H1 (cell line): Measurements from ENCODE around the gene EPHA5. TPM values are rescaled to one million over a fixed set of nuclear protein-coding genes. Genes with fewer than 3 reads are reported as not detected.

Experiments used
- CTCF ChIA-PET: fragments of 300-600 bp; sonication (Branson Sonifier 250); formaldehyde crosslinking; loops from one replicate; lab custom pipeline; 2021; ENCODE audit not compliant: partially characterized antibody; lab: Charles Lee
- POLR2A ChIA-PET: fragments of 300-600 bp; sonication (Branson Sonifier 250); formaldehyde crosslinking; loops from one replicate; lab custom pipeline; 2021; ENCODE audit warnings: inconsistent platforms; ENCODE audit not compliant: partially characterized antibody; lab: Charles Lee
- DNase-seq, 2 experiments: peaks; one replicate each; pipeline versions ENCODE4 v3.0.0 to v3.0.0-alpha.2; 2010 to 2022; ENCODE audit warnings: low spot score in 2 of 2, low read depth in 1 of 2, mixed read lengths in 1 of 2
- FAIRE-seq: peaks from 2 replicates; lab custom pipeline; 2011; peaks lifted over from hg19 to GRCh38; lab: Jason Lieb, UNC
- H2AFZ ChIP-seq: 2 replicates; pipeline ENCODE4 v1.8.1; 2012; ENCODE audit warnings: low read length, inconsistent platforms
- H2AK5ac ChIP-seq: 2 replicates; pipeline ENCODE4 v1.6.1; 2013; ENCODE audit warnings: low read depth, low read length
- H2BK120ac ChIP-seq: replicated peaks from 2 replicates; pipeline ENCODE3; 2013; ENCODE audit warnings: low read depth, low read length, inconsistent platforms
- H2BK12ac ChIP-seq: 2 replicates; pipeline ENCODE4 v1.6.1; 2013; ENCODE audit warnings: low read depth, low read length
- H2BK15ac ChIP-seq: 2 replicates; pipeline ENCODE4 v1.6.1; 2013; ENCODE audit warnings: low read length
- H2BK20ac ChIP-seq: 2 replicates; pipeline ENCODE4 v1.6.1; 2013; ENCODE audit warnings: low read length
- H2BK5ac ChIP-seq: 2 replicates; pipeline ENCODE4 v1.6.1; 2013; ENCODE audit warnings: low read depth, low read length
- H3K14ac ChIP-seq: 2 replicates; pipeline ENCODE4 v1.6.1; 2013; ENCODE audit warnings: inconsistent platforms; ENCODE audit not compliant: insufficient read length
- H3K18ac ChIP-seq: 2 replicates; pipeline ENCODE4 v1.6.1; 2013; ENCODE audit warnings: low read length; ENCODE audit errors: extremely low read depth
- H3K23ac ChIP-seq: 2 replicates; pipeline ENCODE4 v1.6.1; 2013; ENCODE audit warnings: inconsistent platforms; ENCODE audit not compliant: insufficient read length
- H3K23me2 ChIP-seq: 2 replicates; pipeline ENCODE4 v1.6.1; 2013; ENCODE audit warnings: low read depth, low read length
- H3K27ac ChIP-seq: 2 replicates; pipeline ENCODE4 v1.6.1; 2011; ENCODE audit warnings: low read depth, low read length, inconsistent platforms
- H3K27me3 ChIP-seq, 4 experiments: replicated peaks in 1 of 4; 1 replicate in 1 of 4; 2 replicates in 3 of 4; pipeline versions ENCODE4 v1.6.1 to v1.8.1; 2011 to 2013; ENCODE audit warnings: low read length in 3 of 4, mild to moderate bottlenecking in 3 of 4, inconsistent platforms in 2 of 4, mixed read lengths in 2 of 4, moderate library complexity in 1 of 4; ENCODE audit not compliant: control insufficient read depth in 3 of 4, insufficient read depth in 3 of 4; ENCODE audit errors: extremely low read depth in 1 of 4
- H3K36me3 ChIP-seq, 4 experiments: 2 replicates each; pipeline versions ENCODE4 v1.6.1 to v1.8.1; 2011 to 2013; ENCODE audit warnings: mild to moderate bottlenecking in 4 of 4, low read length in 3 of 4, moderate library complexity in 2 of 4, control low read depth in 1 of 4, inconsistent platforms in 1 of 4; ENCODE audit not compliant: insufficient read depth in 4 of 4, control insufficient read depth in 2 of 4
- H3K4ac ChIP-seq: replicated peaks from 2 replicates; pipeline ENCODE3; 2013; ENCODE audit warnings: low read length, low read depth, mixed read lengths, inconsistent platforms; ENCODE audit not compliant: insufficient read length
- H3K4me1 ChIP-seq, 4 experiments: replicated peaks in 1 of 4; 1 replicate in 1 of 4; 2 replicates in 3 of 4; pipeline versions ENCODE4 v1.6.1 to v1.8.1; 2011 to 2013; ENCODE audit warnings: low read length in 3 of 4, inconsistent platforms in 2 of 4, mixed read lengths in 1 of 4; ENCODE audit not compliant: insufficient read depth in 4 of 4, control insufficient read depth in 3 of 4
- H3K4me2 ChIP-seq, 2 experiments: 2 replicates each; pipeline versions ENCODE4 v1.6.1 to v1.8.1; 2011 to 2013; ENCODE audit warnings: low read depth in 2 of 2, low read length in 2 of 2, control low read depth in 1 of 2, inconsistent platforms in 1 of 2, mild to moderate bottlenecking in 1 of 2; ENCODE audit not compliant: insufficient read depth in 1 of 2
- H3K4me3 ChIP-seq, 4 experiments: fragments of 200-600, 300-600 bp in 1 of 4; sonication (generic), shearing (Covaris generic), sonication (Bioruptor Twin) in 1 of 4; 2 replicates each; pipeline versions ENCODE4 v1.5.1 to v1.8.1; 2011 to 2016; ENCODE audit warnings: low read length in 4 of 4, low read depth in 3 of 4, control low read depth in 2 of 4, inconsistent platforms in 2 of 4, mild to moderate bottlenecking in 2 of 4, mixed read lengths in 1 of 4, moderate library complexity in 1 of 4; ENCODE audit not compliant: insufficient read depth in 2 of 4; ENCODE audit errors: extremely low read depth in 1 of 4
- H3K56ac ChIP-seq: replicated peaks from 2 replicates; pipeline ENCODE3; 2013; ENCODE audit warnings: low read depth, mild to moderate bottlenecking, mixed read lengths, low read length, inconsistent platforms; ENCODE audit not compliant: insufficient read length
- H3K79me1 ChIP-seq: 2 replicates; pipeline ENCODE4 v1.6.1; 2013; ENCODE audit warnings: low read depth, low read length, control low read depth
- H3K79me2 ChIP-seq, 2 experiments: 2 replicates each; pipeline versions ENCODE4 v1.6.1 to v1.8.1; 2012 to 2013; ENCODE audit warnings: low read length in 2 of 2, mild to moderate bottlenecking in 2 of 2, inconsistent platforms in 1 of 2; ENCODE audit not compliant: insufficient read depth in 2 of 2, control insufficient read depth in 1 of 2
- H3K9ac ChIP-seq, 4 experiments: replicated peaks in 1 of 4; 1 replicate in 1 of 4; 2 replicates in 3 of 4; pipeline versions ENCODE4 v1.6.1 to v1.8.1; 2011 to 2013; ENCODE audit warnings: low read depth in 3 of 4, low read length in 3 of 4, control low read depth in 2 of 4, mild to moderate bottlenecking in 2 of 4, moderate library complexity in 2 of 4, inconsistent platforms in 1 of 4; ENCODE audit errors: extremely low read depth in 1 of 4
- H3K9me3 ChIP-seq, 2 experiments: 2 replicates each; pipeline versions ENCODE4 v1.6.1 to v1.8.1; 2012 to 2013; ENCODE audit warnings: mild to moderate bottlenecking in 2 of 2, moderate library complexity in 2 of 2, control low read depth in 1 of 2, inconsistent platforms in 1 of 2, low read depth in 1 of 2, low read length in 1 of 2, mixed read lengths in 1 of 2; ENCODE audit not compliant: insufficient read depth in 2 of 2
- H4K20me1 ChIP-seq, 2 experiments: replicated peaks in 1 of 2; 2 replicates each; pipeline versions ENCODE3 to v1.8.1; 2011 to 2013; ENCODE audit warnings: inconsistent platforms in 2 of 2, low read length in 2 of 2, mild to moderate bottlenecking in 1 of 2; ENCODE audit not compliant: insufficient read depth in 2 of 2, control insufficient read depth in 1 of 2
- H4K5ac ChIP-seq: 2 replicates; pipeline ENCODE4 v1.6.1; 2013; ENCODE audit warnings: low read length, low read depth, mixed read lengths, inconsistent platforms; ENCODE audit not compliant: insufficient read length
- H4K8ac ChIP-seq: 2 replicates; pipeline ENCODE4 v1.8.0; 2013; ENCODE audit warnings: mild to moderate bottlenecking, moderate library complexity, low read length, inconsistent platforms; ENCODE audit not compliant: insufficient read depth; ENCODE audit errors: extremely low read depth
- H4K91ac ChIP-seq: replicated peaks from 2 replicates; pipeline ENCODE3; 2013; ENCODE audit warnings: low read length, mixed read lengths, inconsistent platforms; ENCODE audit not compliant: insufficient read length
- EZH2 ChIP-seq: fragments of 200-600 bp; sonication (generic); IDR thresholded peaks from 2 replicates; pipeline ENCODE4 v1.7.1; 2012; ENCODE audit warnings: low read depth, mild to moderate bottlenecking, moderate library complexity, low read length, inconsistent platforms; ENCODE audit not compliant: severe bottlenecking
- KDM5A ChIP-seq: fragments of 200-600 bp; IDR thresholded peaks from 2 replicates; pipeline ENCODE4 v1.7.1; 2012; ENCODE audit warnings: mild to moderate bottlenecking, low read length, inconsistent platforms, mixed read lengths
- WGBS, 2 experiments: shearing (Covaris generic) in 1 of 2; methylation state at CpG; one replicate each; pipeline versions ENCODE4 v1.1.6 to v1.1.7; 2013 to 2015; ENCODE audit warnings: low lambda C conversion rate in 2 of 2, mixed read lengths in 2 of 2, inconsistent platforms in 1 of 2, low coverage in 1 of 2, missing lambda C conversion rate in 1 of 2; ENCODE audit not compliant: insufficient replicate concordance in 2 of 2, insufficient coverage in 1 of 2, insufficient read length in 1 of 2; ENCODE audit errors: extremely low coverage in 1 of 2, missing lambda C conversion rate in 1 of 2; 5-methylcytosine and 5-hydroxymethylcytosine counted together
- polyA plus RNA-seq, 7 experiments: library from polyadenylated mRNA; depleted of rRNA in 3 of 7; stranded (reverse) in 5 of 7; unstranded in 2 of 7; fragments of >200 nt in 5 of 7; fragments of 200-250 nt in 2 of 7; gene quantifications; 1 replicate in 5 of 7; 2 replicates in 1 of 7; 4 replicates in 1 of 7; pipeline versions ENCODE4 v1.2.1 to v1.2.3, GENCODE V29; 2011 to 2013; ENCODE audit warnings: missing spikeins in 2 of 7, mixed read lengths in 2 of 7
- total RNA-seq: library from RNA; stranded (reverse); fragmentation: NEBNext Ultra II Directional; extraction: Animal tissue kit (Norgen Biotek cat#: 25700); gene quantifications from 2 replicates; pipeline ENCODE4 v1.2.1, GENCODE V29; 2021

Gene EPHA5
- total and polyA plus RNA-seq, 2 of the 8 experiments (the other 6 are each of a cell fraction or from before 2014, with no cell fraction given): 0.03 to 0.11 TPM

DNA sequence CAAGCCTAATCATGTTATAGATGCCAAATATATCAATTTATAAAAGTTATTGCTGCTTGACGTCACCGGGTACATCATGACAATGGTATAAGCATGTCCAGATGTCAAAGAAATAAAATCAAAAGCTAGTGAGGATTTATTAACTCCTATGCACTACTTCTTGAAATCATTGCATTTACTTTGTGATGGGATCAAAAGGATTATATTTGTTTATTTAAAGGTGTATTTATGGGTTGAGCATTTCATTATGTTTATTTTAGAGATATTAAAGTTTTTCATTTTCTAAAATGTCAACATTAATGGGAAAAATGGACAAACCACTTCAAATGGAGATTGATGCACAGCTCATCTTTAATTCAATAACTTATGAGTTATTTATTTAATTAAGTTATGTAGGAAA is 277.8 kb downstream of the EPHA5 start:
- Histone ChIP-seq H3K27me3 (no peaks in the 10 kb centered on the region), H2BK15ac (no peak overlapping the region), H3K56ac (no peak overlapping the region), H3K4ac (no peak overlapping the region), H3K9ac (no peak overlapping the region), H2BK5ac (no peak overlapping the region), H3K23ac (no peak overlapping the region), H3K4me1 (no peaks in the 10 kb centered on the region), H2BK12ac (no peak overlapping the region), H2BK120ac (no peak overlapping the region), H3K4me2 (no peak overlapping the region), H2AFZ (no peak overlapping the region), H3K9me3 (0 out of 4 replicates have a peak, but pooled peaks cover 0 to 2% of the 10 kb centered on the region in 2 experiments), H4K91ac (no peak overlapping the region), H3K18ac (no peak overlapping the region), H3K14ac (no peak overlapping the region), H4K8ac (no peak overlapping the region), H3K79me1 (no peaks in the 10 kb centered on the region), H2AK5ac (no peak overlapping the region), H3K4me3 (no peak overlapping the region), H4K5ac (no peak overlapping the region), H4K20me1 (no peaks in the 10 kb centered on the region), H3K23me2 (no peaks in the 10 kb centered on the region), H3K79me2 (no peaks in the 10 kb centered on the region), H2BK20ac (no peak overlapping the region), H3K36me3 (no peaks in the 10 kb centered on the region), H3K27ac (no peak overlapping the region)
- POLR2A ChIA-PET: no interaction called here
- no peak for TF ChIP-seq EZH2
- TF ChIP-seq KDM5A: no peak
- CTCF ChIA-PET: no interaction called here
- FAIRE-seq (no peak), DNase-seq (no peak)
- WGBS, 2 experiments: 67% methylated on average over 2 of the region's 2 CpGs; no CpG with 5 or more reads in 1 of the 2 experiments
